HCT116 (cell line): Measurements from ENCODE around the gene GRHL1. TPM values are rescaled to one million over a fixed set of nuclear protein-coding genes. Genes with fewer than 3 reads are reported as not detected.

Source experiments
- ATAC-seq: fragments of 200-7000 bp; cut with Tn5 transposase; 2 replicates; pipeline ENCODE4 v1.9.1; 2020; ENCODE audit warnings: mild to moderate bottlenecking, moderate library complexity
- BruUV-seq: library from RNA; stranded (reverse); fragments of 400-500 nt; replicated peaks from 2 replicates; lab custom pipeline; 2021; lab: Mats Ljungman, UMichigan
- CTCF ChIA-PET: fragments of 300-600 bp; sonication (Branson Sonifier 250); formaldehyde crosslinking; loops from one replicate; lab custom pipeline; 2021; ENCODE audit warnings: antibody characterized with exemption; lab: Charles Lee
- POLR2A ChIA-PET: fragments of 300-600, 350-600 bp; sonication (Branson Sonifier 250); formaldehyde crosslinking; loops from one replicate; lab custom pipeline; 2021; ENCODE audit warnings: antibody characterized with exemption; lab: Charles Lee
- RAD21 ChIA-PET, 2 experiments: fragments of 300-600 bp; sonication (Branson Sonifier 250); formaldehyde crosslinking; loops; one replicate each; lab custom pipeline; 2023; ENCODE audit warnings: low total read pairs in 2 of 2; ENCODE audit not compliant: uncharacterized antibody in 2 of 2, unreplicated experiment in 2 of 2, low non-redundant PET in 1 of 2; lab: Charles Lee
- DNase-seq: peaks from one replicate; pipeline ENCODE4 v3.0.0-alpha.2; 2010; ENCODE audit warnings: low read depth, low spot score
- H2AFZ ChIP-seq: fragments of 200-600 bp; shearing (Covaris generic), sonication (generic); 2 replicates; pipeline ENCODE4 v1.6.1; 2017; ENCODE audit warnings: low read depth, mixed run types, mixed read lengths, antibody characterized with exemption, low read length; ENCODE audit not compliant: poor library complexity, severe bottlenecking
- H3K27ac ChIP-seq: 2 replicates; pipeline ENCODE4 v1.5.1; 2012; ENCODE audit warnings: low read depth, low read length
- H3K27me3 ChIP-seq: fragments of 200-600 bp; sonication (generic); 2 replicates; pipeline ENCODE4 v1.6.1; 2016; ENCODE audit warnings: mixed run types, low read length, mixed read lengths; ENCODE audit not compliant: insufficient read depth
- H3K36me3 ChIP-seq, 2 experiments: fragments of 200-500 bp in 1 of 2; fragments of 200-600 bp in 1 of 2; sonication (Bioruptor generic) in 1 of 2; sonication (generic) in 1 of 2; 2 replicates each; pipeline versions ENCODE4 v1.5.1 to v1.6.1; 2014 to 2016; ENCODE audit warnings: low read length in 2 of 2, inconsistent platforms in 1 of 2, mixed read lengths in 1 of 2, mixed run types in 1 of 2; ENCODE audit not compliant: insufficient read depth in 2 of 2, control insufficient read depth in 1 of 2
- H3K4me1 ChIP-seq, 2 experiments: fragments of 200-600 bp in 1 of 2; sonication (generic) in 1 of 2; 2 replicates each; pipeline versions ENCODE4 v1.5.1 to v1.6.1; 2012 to 2017; ENCODE audit warnings: low read length in 2 of 2, inconsistent platforms in 1 of 2, mild to moderate bottlenecking in 1 of 2, mixed read lengths in 1 of 2, mixed run types in 1 of 2, moderate library complexity in 1 of 2; ENCODE audit not compliant: insufficient read depth in 2 of 2, control insufficient read depth in 1 of 2
- H3K4me2 ChIP-seq: fragments of 200-600 bp; sonication (generic); 2 replicates; pipeline ENCODE4 v1.6.1; 2017; ENCODE audit warnings: mixed run types, low read length, mixed read lengths
- H3K4me3 ChIP-seq, 2 experiments: fragments of 200-600 bp in 1 of 2; sonication (generic) in 1 of 2; replicated peaks in 1 of 2; 2 replicates each; pipeline ENCODE4 v1.5.1; 2011 to 2016; ENCODE audit warnings: low read length in 2 of 2, control low read depth in 1 of 2, low read depth in 1 of 2, mild to moderate bottlenecking in 1 of 2, mixed read lengths in 1 of 2, mixed run types in 1 of 2
- H3K79me2 ChIP-seq: fragments of 200-600 bp; sonication (generic); 2 replicates; pipeline ENCODE4 v1.6.1; 2017; ENCODE audit warnings: mild to moderate bottlenecking, mixed run types, low read length, moderate library complexity, mixed read lengths; ENCODE audit not compliant: insufficient read depth
- H3K9ac ChIP-seq: fragments of 200-600 bp; sonication (generic); 2 replicates; pipeline ENCODE4 v1.6.1; 2016; ENCODE audit warnings: low read length, mixed read lengths
- H3K9me2 ChIP-seq: fragments of 200-600 bp; sonication (generic), shearing (Covaris generic); 2 replicates; pipeline ENCODE4 v1.6.1; 2017; ENCODE audit warnings: mixed run types, mild to moderate bottlenecking, moderate library complexity; ENCODE audit not compliant: insufficient read depth
- H3K9me3 ChIP-seq, 2 experiments: fragments of 200-500 bp in 1 of 2; fragments of 200-600 bp in 1 of 2; sonication (Bioruptor generic) in 1 of 2; sonication (generic) in 1 of 2; 2 replicates each; pipeline ENCODE4 v1.6.1; 2014 to 2017; ENCODE audit warnings: low read length in 2 of 2, mixed read lengths in 2 of 2, inconsistent platforms in 1 of 2, low read depth in 1 of 2, mild to moderate bottlenecking in 1 of 2, mixed run types in 1 of 2, moderate library complexity in 1 of 2; ENCODE audit not compliant: control insufficient read depth in 1 of 2, insufficient read depth in 1 of 2
- H4K20me1 ChIP-seq: fragments of 200-600 bp; sonication (generic), shearing (Covaris generic); 2 replicates; pipeline ENCODE4 v1.6.1; 2017; ENCODE audit warnings: mixed run types, mild to moderate bottlenecking, moderate library complexity; ENCODE audit not compliant: insufficient read depth
- CBX3 ChIP-seq: IDR thresholded peaks from 2 replicates; pipeline ENCODE4 v1.6.1; 2012; ENCODE audit warnings: low read depth
- EGR1 ChIP-seq: IDR thresholded peaks from 2 replicates; pipeline ENCODE4 v1.6.1; 2012; ENCODE audit warnings: low read depth
- FOSL1 ChIP-seq: IDR thresholded peaks from 2 replicates; pipeline ENCODE4 v1.6.1; 2012; ENCODE audit warnings: low read depth
- MAX ChIP-seq: IDR thresholded peaks from 2 replicates; pipeline ENCODE4 v1.6.1; 2012
- REST ChIP-seq: IDR thresholded peaks from 2 replicates; pipeline ENCODE4 v1.6.1; 2012; ENCODE audit warnings: low read depth
- ZBTB33 ChIP-seq: IDR thresholded peaks from 2 replicates; pipeline ENCODE4 v1.6.1; 2011; ENCODE audit warnings: mild to moderate bottlenecking, low read length, moderate library complexity; ENCODE audit not compliant: insufficient replicate concordance; ENCODE audit errors: extremely low read depth
- intact Hi-C: fragments of 100-400 bp; cut with micrococcal nuclease; formaldehyde crosslinking; loops from 2 replicates; pipeline ENCODE4 v1.10.0; 2022
- total RNA-seq: library from RNA; stranded (reverse); gene quantifications from one replicate; pipeline ENCODE4 v1.2.1, GENCODE V29; 2021; ENCODE audit not compliant: unreplicated experiment

The GRHL1 gene
- total RNA-seq, 1 experiment from 2014 or later: 8.5 TPM

GRCh38 chr2:9988320-9988719 is 36.8 kb downstream of the GRHL1 start:
- intact Hi-C loops: no loop called here
- ChIA-PET CTCF (no interaction called here), RAD21 (no interaction called here), POLR2A (no interaction called here)
- no peak overlapping the region for H2AFZ ChIP-seq
- H3K4me1 ChIP-seq: peaks cover 10 to 20% of the 10 kb centered on the region in 2 experiments
- no peak for TF ChIP-seq ZBTB33
- no peak for TF ChIP-seq FOSL1
- no peak for TF ChIP-seq CBX3
- no peak for TF ChIP-seq MAX
- TF ChIP-seq EGR1: no peak
- H3K79me2 ChIP-seq: no peaks in the 10 kb centered on the region
- H3K9me2 ChIP-seq: no peaks in the 10 kb centered on the region
- H3K27me3 ChIP-seq: no peaks in the 10 kb centered on the region
- DNase-seq: no peak
- H4K20me1 ChIP-seq: no peaks in the 10 kb centered on the region
- H3K4me3 ChIP-seq: no peak overlapping the region
- H3K27ac ChIP-seq: no peak overlapping the region
- no peak overlapping the region for H3K9ac ChIP-seq
- no peak overlapping the region for H3K4me2 ChIP-seq
- H3K9me3 ChIP-seq: no peaks in the 10 kb centered on the region
- BruUV-seq: no TSS peak
- no peak for ATAC-seq
- no peaks in the 10 kb centered on the region for H3K36me3 ChIP-seq

- no peaks in the 10 kb centered on the region for H3K79me2 ChIP-seq
- no peaks in the 10 kb centered on the region for H3K36me3 ChIP-seq
- ChIA-PET CTCF (no interaction called here), POLR2A (no interaction called here), RAD21 (no interaction called here)
- no peaks in the 10 kb centered on the region for H3K27me3 ChIP-seq
- DNase-seq: no peak
- H3K4me2 ChIP-seq: no peak overlapping the region
- H3K9me2 ChIP-seq: no peaks in the 10 kb centered on the region
- TF ChIP-seq MAX: no peak
- TF ChIP-seq REST: no peak
- ATAC-seq: no peak
- no peak overlapping the region for H2AFZ ChIP-seq
- no peaks in the 10 kb centered on the region for H3K9me3 ChIP-seq
- BruUV-seq: no TSS peak
- H3K9ac ChIP-seq: no peak overlapping the region
- no peaks in the 10 kb centered on the region for H3K4me1 ChIP-seq
- no peak overlapping the region for H3K4me3 ChIP-seq
- no peak overlapping the region for H3K27ac ChIP-seq
- intact Hi-C loops: no loop called here
- H4K20me1 ChIP-seq: no peaks in the 10 kb centered on the region
Measured at GRCh38 chr2:9990736-9991135, 39.2 kb downstream of the GRHL1 start.
